Measurements from ENCODE around the gene PTPA. TPM values are rescaled to one million over a fixed set of nuclear protein-coding genes. Genes with fewer than 3 reads are reported as not detected.

The PTPA gene
- total and polyA plus RNA-seq, 8 donors: 32.7 to 71.4 (median 43.3) TPM

DNA sequence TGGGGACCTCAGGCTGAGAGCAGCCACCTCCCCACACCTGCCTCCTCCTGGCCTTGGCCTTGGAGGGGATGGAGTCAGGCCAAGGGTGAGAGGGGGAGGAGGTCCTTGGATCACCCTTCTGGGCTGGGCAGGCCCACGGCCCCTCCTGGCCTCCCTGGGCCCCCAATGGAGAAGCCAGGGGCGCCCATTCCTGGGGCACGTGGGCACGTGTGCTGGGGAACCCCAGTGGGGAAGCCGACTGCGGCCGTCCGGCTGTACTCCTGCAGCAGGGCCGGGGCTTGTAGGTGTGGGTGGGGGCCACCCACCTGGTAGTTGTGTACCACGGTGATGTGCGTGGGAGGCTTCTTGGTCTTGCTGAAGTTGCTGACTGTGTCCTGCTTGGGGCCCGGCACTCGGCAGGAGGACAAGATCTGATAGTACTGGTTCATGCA lies 9.1 kb upstream of the PTPA start:
- peak in 4 of 6 donors; percentile 47 to 82 (median 56) for DNase-seq
- 55 to 66% methylated on average over 13 of the region's 13 CpGs for WGBS, 2 donors
- Histone ChIP-seq H3K27ac (peak overlapping the region in 3 of 4 donors; percentile 35 to 50 (median 38)), H3K4me3 (no peak overlapping the region), H3K9me3 (no peaks in the 10 kb centered on the region), H3K4me1 (peaks cover 17 to 42% (median 34%) of the 10 kb centered on the region in 3 donors), H3K36me3 (peaks cover 0 to 13% (median 0%) of the 10 kb centered on the region in 3 donors), H3K27me3 (no peaks in the 10 kb centered on the region)
- intact Hi-C loops (cut with DNase I): no loop called here
- peak; percentile 15 to 53 (median 37) for ATAC-seq
- no peak for FAIRE-seq
- TF ChIP-seq, protein P1, sequence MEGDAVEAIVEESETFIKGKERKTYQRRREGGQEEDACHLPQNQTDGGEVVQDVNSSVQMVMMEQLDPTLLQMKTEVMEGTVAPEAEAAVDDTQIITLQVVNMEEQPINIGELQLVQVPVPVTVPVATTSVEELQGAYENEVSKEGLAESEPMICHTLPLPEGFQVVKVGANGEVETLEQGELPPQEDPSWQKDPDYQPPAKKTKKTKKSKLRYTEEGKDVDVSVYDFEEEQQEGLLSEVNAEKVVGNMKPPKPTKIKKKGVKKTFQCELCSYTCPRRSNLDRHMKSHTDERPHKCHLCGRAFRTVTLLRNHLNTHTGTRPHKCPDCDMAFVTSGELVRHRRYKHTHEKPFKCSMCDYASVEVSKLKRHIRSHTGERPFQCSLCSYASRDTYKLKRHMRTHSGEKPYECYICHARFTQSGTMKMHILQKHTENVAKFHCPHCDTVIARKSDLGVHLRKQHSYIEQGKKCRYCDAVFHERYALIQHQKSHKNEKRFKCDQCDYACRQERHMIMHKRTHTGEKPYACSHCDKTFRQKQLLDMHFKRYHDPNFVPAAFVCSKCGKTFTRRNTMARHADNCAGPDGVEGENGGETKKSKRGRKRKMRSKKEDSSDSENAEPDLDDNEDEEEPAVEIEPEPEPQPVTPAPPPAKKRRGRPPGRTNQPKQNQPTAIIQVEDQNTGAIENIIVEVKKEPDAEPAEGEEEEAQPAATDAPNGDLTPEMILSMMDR (IDR thresholded peaks at IDR 0.05): no peak

DNA sequence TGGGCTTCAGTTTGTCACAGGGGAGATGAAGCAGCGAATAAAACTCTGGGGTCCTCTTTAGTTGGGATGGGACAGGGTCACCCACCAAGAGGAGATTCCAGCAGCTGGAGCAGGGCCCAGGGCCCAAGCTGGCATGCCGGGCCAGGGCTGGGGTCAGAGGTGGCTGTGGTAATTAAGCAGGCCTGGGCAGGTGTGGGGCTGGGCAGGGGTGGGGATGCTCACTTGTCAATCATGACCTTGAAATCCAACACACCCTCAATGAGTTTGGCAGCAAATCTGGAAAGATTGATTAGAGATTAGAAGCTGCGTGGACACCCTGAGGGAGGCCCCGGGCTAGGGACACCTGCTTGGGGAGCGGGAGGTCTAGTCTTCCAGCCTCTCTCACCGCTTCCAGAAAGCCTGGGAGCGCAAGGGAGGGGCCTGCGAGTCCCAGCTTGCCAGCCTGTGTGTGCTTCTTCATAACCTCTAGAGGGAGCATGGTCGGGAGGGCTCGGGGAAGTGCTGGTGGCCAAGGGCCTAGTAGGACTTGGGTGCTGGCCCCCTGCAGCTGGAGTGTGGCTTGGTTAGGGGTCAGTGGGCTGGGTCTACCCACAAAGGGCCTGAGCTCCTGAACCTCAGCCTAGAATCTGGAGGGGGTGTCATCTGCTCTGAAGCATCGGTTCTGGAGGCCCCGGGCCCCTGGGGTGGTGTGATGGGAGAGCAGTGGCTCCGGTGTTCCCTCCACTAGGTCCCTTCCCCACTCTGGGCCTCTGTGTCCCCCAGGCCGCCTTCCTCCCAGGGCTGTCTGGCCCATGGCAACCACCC lies 8.2 kb upstream of the PTPA start:
- 40% methylated on average over 14 of the region's 14 CpGs for WGBS, 2 donors
- DNase-seq (peak; percentile 69 to 91 (median 74)), ATAC-seq (peak; percentile 54 to 79 (median 77)), FAIRE-seq (no peak)
- TF ChIP-seq, protein P1 (IDR thresholded peaks at IDR 0.05): peak in 3 of 4 donors; percentile 36 to 46 (median 43)
- H3K4me3 ChIP-seq: no peak overlapping the region
- H3K27ac ChIP-seq: peak overlapping the region in 3 of 4 donors; percentile 3 to 50 (median 13)
- intact Hi-C loops (cut with DNase I): no loop called here
- H3K27me3 ChIP-seq: no peaks in the 10 kb centered on the region
- H3K4me1 ChIP-seq: peaks cover 18 to 42% (median 34%) of the 10 kb centered on the region in 3 donors
- no peaks in the 10 kb centered on the region for H3K9me3 ChIP-seq
- peaks cover 0 to 8% (median 0%) of the 10 kb centered on the region in 3 donors for H3K36me3 ChIP-seq

DNA sequence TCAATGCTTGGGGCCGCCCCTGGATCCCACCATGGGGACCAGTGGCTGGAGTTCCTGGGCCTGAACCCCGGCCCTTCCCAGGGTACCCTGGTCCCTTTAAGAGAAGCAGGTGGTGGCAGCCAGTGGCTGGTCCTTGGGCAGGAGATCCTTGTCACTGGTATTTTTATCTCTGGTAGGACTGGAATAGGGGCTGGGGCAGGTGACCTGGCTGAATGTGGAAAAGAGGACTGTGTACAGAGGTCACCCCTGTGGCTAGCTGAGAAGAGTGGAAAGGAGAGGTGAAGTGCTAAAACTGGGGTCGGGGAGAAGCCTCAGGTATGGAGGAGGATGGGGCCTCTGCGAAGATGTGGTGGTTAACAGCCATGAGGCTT lies 7.6 kb upstream of the PTPA start:
- no peak for DNase-seq
- Histone ChIP-seq H3K27me3 (no peaks in the 10 kb centered on the region), H3K27ac (peak overlapping the region in 3 of 4 donors; percentile 3 to 50 (median 13)), H3K4me3 (no peak overlapping the region), H3K4me1 (peaks cover 24 to 42% (median 39%) of the 10 kb centered on the region in 3 donors), H3K9me3 (no peaks in the 10 kb centered on the region), H3K36me3 (peaks cover 0 to 3% (median 0%) of the 10 kb centered on the region in 3 donors)
- TF ChIP-seq, protein P1 (IDR thresholded peaks at IDR 0.05): no peak
- intact Hi-C loops (cut with DNase I): no loop called here
- ATAC-seq: peak in 1 of 4 donors; percentile 3
- no peak for FAIRE-seq
- 62 to 71% methylated on average over 4 of the region's 4 CpGs for WGBS, 2 donors

DNA sequence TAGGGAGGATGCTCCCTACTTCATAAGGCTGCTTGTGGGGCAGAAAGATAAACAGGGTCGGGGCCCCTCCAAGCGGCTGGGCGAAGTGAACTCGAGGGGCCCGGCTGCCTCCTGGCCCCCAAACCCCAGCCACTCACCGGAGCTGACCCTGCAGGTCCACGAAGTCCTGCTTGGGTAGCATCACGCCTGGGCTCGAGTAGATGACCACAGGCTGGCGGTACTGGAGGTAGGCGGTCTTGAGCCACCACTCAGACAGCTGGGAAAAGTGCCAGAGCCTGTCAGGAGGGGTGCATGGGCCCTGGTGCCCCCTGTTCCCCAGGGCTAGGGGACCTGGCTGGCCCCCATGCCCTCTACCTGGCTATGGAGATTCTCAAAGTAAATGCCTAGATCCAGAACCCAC lies 7.2 kb upstream of the PTPA start:
- Histone ChIP-seq H3K27me3 (no peaks in the 10 kb centered on the region), H3K9me3 (no peaks in the 10 kb centered on the region), H3K4me3 (no peak overlapping the region), H3K27ac (peak overlapping the region in 1 of 4 donors; percentile 50), H3K4me1 (peaks cover 26 to 43% (median 42%) of the 10 kb centered on the region in 3 donors), H3K36me3 (peaks cover 0 to 3% (median 0%) of the 10 kb centered on the region in 3 donors)
- intact Hi-C loops (cut with DNase I): no loop called here
- no peak for FAIRE-seq
- ATAC-seq: no peak
- WGBS, 2 donors: 69 to 74% methylated on average over 11 of the region's 11 CpGs
- peak in 2 of 6 donors; percentile 56 to 69 for DNase-seq
- TF ChIP-seq, protein P1 (IDR thresholded peaks at IDR 0.05): no peak
